CD14-positive monocyte (primary cell): ENCODE data around the gene NR6A1. TPM values are rescaled to one million over a fixed set of nuclear protein-coding genes. Genes with fewer than 3 reads are reported as not detected.

Source experiments
- DNase-seq, 3 donors: peaks; one replicate each; pipeline ENCODE4 v3.0.0-alpha.2; 2011 to 2022
- H2AFZ ChIP-seq: 2 replicates; pipeline ENCODE4 v1.6.0; 2012; ENCODE audit warnings: mild to moderate bottlenecking, low read depth, low read length, inconsistent platforms; ENCODE audit not compliant: insufficient read depth, poor library complexity, severe bottlenecking
- H3K27ac ChIP-seq, 2 donors: 1 replicate in 1 of 2; 2 replicates in 1 of 2; pipeline ENCODE4 v1.5.1; 2012 to 2013; ENCODE audit warnings: low read length in 2 of 2, control low read depth in 1 of 2, inconsistent platforms in 1 of 2, low read depth in 1 of 2, mild to moderate bottlenecking in 1 of 2
- H3K27me3 ChIP-seq, 2 donors: one replicate each; pipeline versions ENCODE4 v1.6.0 to v1.6.1; 2011 to 2013; ENCODE audit warnings: low read length in 2 of 2; ENCODE audit not compliant: control insufficient read depth in 2 of 2, insufficient read depth in 2 of 2
- H3K36me3 ChIP-seq, 2 donors: replicated peaks in 1 of 2; 1 replicate in 1 of 2; 2 replicates in 1 of 2; pipeline versions ENCODE4 v1.5.1 to v1.6.1; 2012 to 2013; ENCODE audit warnings: low read length in 2 of 2, control low read depth in 1 of 2, inconsistent platforms in 1 of 2, mild to moderate bottlenecking in 1 of 2; ENCODE audit not compliant: insufficient read depth in 2 of 2, control insufficient read depth in 1 of 2
- H3K4me1 ChIP-seq, 2 donors: 1 replicate in 1 of 2; 2 replicates in 1 of 2; pipeline versions ENCODE4 v1.5.1 to v1.6.1; 2012 to 2013; ENCODE audit warnings: low read length in 2 of 2, control low read depth in 1 of 2, inconsistent platforms in 1 of 2, mild to moderate bottlenecking in 1 of 2, moderate library complexity in 1 of 2; ENCODE audit not compliant: insufficient read depth in 2 of 2, control insufficient read depth in 1 of 2
- H3K4me2 ChIP-seq: replicated peaks from 2 replicates; pipeline ENCODE3; 2012; ENCODE audit warnings: low read length, moderate library complexity, mild to moderate bottlenecking; ENCODE audit not compliant: poor library complexity, severe bottlenecking; ENCODE audit errors: extremely low read depth
- H3K4me3 ChIP-seq, 3 experiments: fragments of 200-600 bp in 1 of 3; sonication (generic) in 1 of 3; replicated peaks in 1 of 3; 1 replicate in 2 of 3; 2 replicates in 1 of 3; pipeline ENCODE4 v1.5.1; 2011 to 2013; ENCODE audit warnings: low read length in 3 of 3, mild to moderate bottlenecking in 3 of 3, control low read depth in 2 of 3, low read depth in 2 of 3, inconsistent platforms in 1 of 3, moderate library complexity in 1 of 3
- H3K79me2 ChIP-seq: 2 replicates; pipeline ENCODE4 v1.6.0; 2012; ENCODE audit warnings: mild to moderate bottlenecking, control low read depth, inconsistent platforms, low read length, moderate library complexity; ENCODE audit not compliant: insufficient read depth
- H3K9ac ChIP-seq: 2 replicates; pipeline ENCODE4 v1.6.0; 2017; ENCODE audit warnings: low read length, mild to moderate bottlenecking; ENCODE audit not compliant: insufficient read depth, poor library complexity, severe bottlenecking
- H3K9me3 ChIP-seq, 2 donors: replicated peaks in 1 of 2; 1 replicate in 1 of 2; 2 replicates in 1 of 2; pipeline versions ENCODE4 v1.5.1 to v1.6.1; 2012 to 2013; ENCODE audit warnings: low read length in 2 of 2, control low read depth in 1 of 2; ENCODE audit not compliant: control insufficient read depth in 1 of 2, insufficient read depth in 1 of 2
- H4K20me1 ChIP-seq: 2 replicates; pipeline ENCODE4 v1.6.0; 2012; ENCODE audit warnings: mild to moderate bottlenecking, low read length, control low read depth, moderate library complexity; ENCODE audit not compliant: insufficient read depth
- H3K27ac Mint-ChIP-seq, 7 donors: one replicate each; pipeline ENCODE4 v1.8.0; 2020; ENCODE audit warnings: mild to moderate bottlenecking in 7 of 7, mixed read lengths in 7 of 7, moderate library complexity in 6 of 7, inconsistent platforms in 2 of 7
- H3K27me3 Mint-ChIP-seq, 3 donors: one replicate each; pipeline ENCODE4 v1.8.0; 2021 to 2022; ENCODE audit warnings: low read depth in 3 of 3, mild to moderate bottlenecking in 3 of 3, mixed read lengths in 3 of 3, moderate library complexity in 3 of 3, inconsistent platforms in 1 of 3
- H3K36me3 Mint-ChIP-seq, 2 donors: one replicate each; pipeline ENCODE4 v1.8.0; 2020; ENCODE audit warnings: mixed read lengths in 2 of 2, inconsistent platforms in 1 of 2, mild to moderate bottlenecking in 1 of 2
- H3K4me1 Mint-ChIP-seq: one replicate; pipeline ENCODE4 v1.8.0; 2020; ENCODE audit warnings: mild to moderate bottlenecking, mixed read lengths
- H3K4me3 Mint-ChIP-seq, 2 donors: one replicate each; pipeline ENCODE4 v1.8.0; 2020; ENCODE audit warnings: mild to moderate bottlenecking in 2 of 2, mixed read lengths in 2 of 2, moderate library complexity in 1 of 2
- H3K9me3 Mint-ChIP-seq, 7 donors: one replicate each; pipeline ENCODE4 v1.8.0; 2020 to 2022; ENCODE audit warnings: mixed read lengths in 7 of 7, mild to moderate bottlenecking in 6 of 7, moderate library complexity in 6 of 7, inconsistent platforms in 2 of 7
- CTCF ChIP-seq: fragments of 200-600 bp; IDR thresholded peaks from one replicate; pipeline ENCODE4 v1.8.0; 2022; ENCODE audit warnings: antibody characterized with exemption, mild to moderate bottlenecking
- WGBS: methylation state at CpG from one replicate; pipeline ENCODE4 v1.1.5; 2013; ENCODE audit warnings: missing lambda C conversion rate; ENCODE audit not compliant: insufficient coverage; 5-methylcytosine and 5-hydroxymethylcytosine counted together
- intact Hi-C, 2 donors: fragments of 100-400 bp; cut with micrococcal nuclease; formaldehyde crosslinking; loops; one replicate each; pipeline versions ENCODE4 v1.15.0 to v1.15.1; 2023
- polyA plus RNA-seq, 3 donors: library from polyadenylated mRNA; depleted of rRNA in 1 of 3; unstranded in 2 of 3; stranded (reverse) in 1 of 3; fragments of 300-500 nt in 2 of 3; fragments of >200 nt in 1 of 3; fragmentation: Illumina TruSeq in 2 of 3; gene quantifications; 1 replicate in 2 of 3; 2 replicates in 1 of 3; pipeline ENCODE4 v1.2.3, GENCODE V29; 2012 to 2021

Gene NR6A1
- polyA plus RNA-seq, 3 donors = 0.15 to 2.9 (median 0.28) TPM

- peaks cover 0 to 2% (median 0%) of the 10 kb centered on the region in 3 donors for H3K27me3 Mint-ChIP-seq
- Histone ChIP-seq H3K4me2 (no peak overlapping the region), H3K4me3 (no peak overlapping the region), H2AFZ (no peak overlapping the region), H3K9ac (no peak overlapping the region), H4K20me1 (no peaks in the 10 kb centered on the region), H3K4me1 (no peaks in the 10 kb centered on the region), H3K9me3 (no peaks in the 10 kb centered on the region), H3K36me3 (no peaks in the 10 kb centered on the region), H3K27me3 (no peaks in the 10 kb centered on the region), H3K27ac (no peak overlapping the region), H3K79me2 (no peaks in the 10 kb centered on the region)
- WGBS = 100% methylated on average over 1 of the region's 2 CpGs
- intact Hi-C loops = no loop called here
- H3K4me1 Mint-ChIP-seq = peaks cover 2% of the 10 kb centered on the region
- peak overlapping the region in 1 of 7 donors; percentile 2 for H3K27ac Mint-ChIP-seq
- DNase-seq = no peak
- no peak for TF ChIP-seq CTCF
- peaks cover 0 to 4% (median 0%) of the 10 kb centered on the region in 7 donors for H3K9me3 Mint-ChIP-seq
- H3K4me3 Mint-ChIP-seq = no peak overlapping the region
- H3K36me3 Mint-ChIP-seq = no peaks in the 10 kb centered on the region
These were observed 63.0 kb downstream of the NR6A1 start for GRCh38 chr9:124708074-124708473.

GRCh38 chr9:124707666-124708065, 63.4 kb downstream of the NR6A1 start:
- H3K27me3 ChIP-seq = no peaks in the 10 kb centered on the region
- no peak overlapping the region for H3K4me3 Mint-ChIP-seq
- H3K79me2 ChIP-seq = no peaks in the 10 kb centered on the region
- H3K9me3 Mint-ChIP-seq = peaks cover 0 to 4% (median 0%) of the 10 kb centered on the region in 7 donors
- intact Hi-C loops = no loop called here
- H3K27ac ChIP-seq = no peak overlapping the region
- H3K9me3 ChIP-seq = no peaks in the 10 kb centered on the region
- H3K36me3 ChIP-seq = no peaks in the 10 kb centered on the region
- no peak overlapping the region for H3K9ac ChIP-seq
- no peak overlapping the region for H3K4me2 ChIP-seq
- H3K4me1 Mint-ChIP-seq = peaks cover 2% of the 10 kb centered on the region
- no peak for DNase-seq
- no peak for TF ChIP-seq CTCF
- H2AFZ ChIP-seq = no peak overlapping the region
- WGBS = no CpG with 5 or more reads among the region's 3 CpGs
- no peaks in the 10 kb centered on the region for H3K4me1 ChIP-seq
- no peak overlapping the region for H3K4me3 ChIP-seq
- no peaks in the 10 kb centered on the region for H3K36me3 Mint-ChIP-seq
- no peak overlapping the region for H3K27ac Mint-ChIP-seq
- H4K20me1 ChIP-seq = no peaks in the 10 kb centered on the region
- H3K27me3 Mint-ChIP-seq = peaks cover 0 to 2% (median 0%) of the 10 kb centered on the region in 3 donors
